GM21529 (cell line): ENCODE data around the gene CTTNBP2.

Experiments
- ATAC-seq: cut with Tn5 transposase; IDR thresholded peaks from one replicate; pipeline ENCODE4 v1.9.1; 2021; ENCODE audit not compliant: unreplicated experiment

CTTNBP2 gene

GRCh38 chr7:117666031-117666430 is 207.2 kb downstream of the CTTNBP2 start:
- no peak for ATAC-seq

- no peak for ATAC-seq
Measured at GRCh38 chr7:117665368-117665767, 207.9 kb downstream of the CTTNBP2 start.

- ATAC-seq = no peak
Measured at GRCh38 chr7:117664047-117664446, 209.2 kb downstream of the CTTNBP2 start.

DNA sequence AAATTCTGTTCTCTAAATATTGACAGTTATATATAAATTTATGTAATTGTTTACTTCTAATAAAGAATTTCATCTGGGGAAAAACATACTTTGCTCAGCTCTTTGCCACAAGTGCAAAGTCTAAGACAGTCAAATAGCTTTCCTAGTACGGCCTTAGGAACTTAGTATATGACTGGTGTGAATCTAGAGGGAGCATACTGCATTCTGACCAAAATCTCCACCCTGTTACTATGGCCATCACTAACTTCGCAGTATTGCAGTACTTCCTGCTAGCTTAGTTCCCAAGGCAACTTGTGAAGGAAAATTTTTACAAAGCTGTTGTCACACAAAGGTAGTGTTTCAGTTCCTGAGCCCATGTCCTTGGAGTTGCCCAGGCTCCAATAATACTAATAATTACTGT is 211.9 kb downstream of the CTTNBP2 start:
- no peak for ATAC-seq
